Caco-2 (cell line): ENCODE data around the gene KLHL22. TPM values are rescaled to one million over a fixed set of nuclear protein-coding genes. Genes with fewer than 3 reads are reported as not detected.

Source experiments
- BruUV-seq: library from RNA; stranded (reverse); fragments of 400-500 nt; replicated peaks from 2 replicates; lab custom pipeline; 2021; lab: Mats Ljungman, UMichigan
- CTCF ChIA-PET: fragments of 300-600 bp; sonication (Branson Sonifier 250); formaldehyde crosslinking; loops from one replicate; lab custom pipeline; 2022; ENCODE audit warnings: antibody characterized with exemption; lab: Charles Lee
- POLR2A ChIA-PET: fragments of 300-600 bp; sonication (Branson Sonifier 250); formaldehyde crosslinking; loops from one replicate; lab custom pipeline; 2022; ENCODE audit warnings: antibody characterized with exemption; lab: Charles Lee
- DNase-seq, 2 experiments: peaks; one replicate each; pipeline versions ENCODE4 v3.0.0 to v3.0.0-alpha.2; 2020 to 2022
- H3K27me3 ChIP-seq: replicated peaks from 2 replicates; pipeline ENCODE4 v1.6.0; 2011; ENCODE audit warnings: low read length; ENCODE audit not compliant: control insufficient read depth, insufficient read depth
- H3K36me3 ChIP-seq: 2 replicates; pipeline ENCODE4 v1.5.1; 2011; ENCODE audit warnings: low read length; ENCODE audit not compliant: control insufficient read depth, insufficient read depth
- H3K4me1 ChIP-seq: fragments of 250-450 bp; sonication (Bioruptor Pico); 2 replicates; pipeline ENCODE4 v1.5.1; 2020; ENCODE audit warnings: mild to moderate bottlenecking
- H3K4me3 ChIP-seq: 2 replicates; pipeline ENCODE4 v1.5.1; 2011; ENCODE audit warnings: low read depth, mild to moderate bottlenecking, control low read depth, low read length
- H3K9me3 ChIP-seq: fragments of 250-450 bp; sonication (Bioruptor Pico); 2 replicates; pipeline ENCODE4 v1.5.1; 2020; ENCODE audit warnings: mild to moderate bottlenecking, moderate library complexity
- H3K27ac Mint-ChIP-seq: one replicate; pipeline ENCODE4 v1.8.0; 2022; ENCODE audit warnings: mixed read lengths; ENCODE audit not compliant: unreplicated experiment
- H3K27me3 Mint-ChIP-seq: one replicate; pipeline ENCODE4 v1.8.0; 2022; ENCODE audit warnings: mixed read lengths; ENCODE audit not compliant: insufficient read depth, unreplicated experiment
- H3K36me3 Mint-ChIP-seq: one replicate; pipeline ENCODE4 v1.8.0; 2022; ENCODE audit warnings: mild to moderate bottlenecking, mixed read lengths; ENCODE audit not compliant: insufficient read depth, unreplicated experiment
- H3K4me1 Mint-ChIP-seq: one replicate; pipeline ENCODE4 v1.8.0; 2022; ENCODE audit warnings: low read depth, mixed read lengths; ENCODE audit not compliant: unreplicated experiment
- H3K4me3 Mint-ChIP-seq: one replicate; pipeline ENCODE4 v1.8.0; 2022; ENCODE audit warnings: mild to moderate bottlenecking, moderate library complexity, mixed read lengths; ENCODE audit not compliant: unreplicated experiment
- H3K9me3 Mint-ChIP-seq: one replicate; pipeline ENCODE4 v1.8.0; 2022; ENCODE audit warnings: mixed read lengths; ENCODE audit not compliant: unreplicated experiment
- intact Hi-C: fragments of 100-400 bp; cut with micrococcal nuclease; formaldehyde crosslinking; loops from one replicate; pipeline ENCODE4 v1.10.0; 2022; ENCODE audit not compliant: unreplicated experiment
- total RNA-seq: library from RNA; stranded (reverse); gene quantifications from 2 replicates; pipeline ENCODE4 v1.2.3, GENCODE V29; 2022
- TF ChIP-seq, protein P1 (sequence below), 2 experiments: fragments of 200-600 bp in 1 of 2; IDR thresholded peaks; 1 replicate in 1 of 2; 2 replicates in 1 of 2; pipeline versions ENCODE4 v1.5.1 to v1.8.0; 2011 to 2022; ENCODE audit warnings: antibody characterized with exemption in 1 of 2, control low read depth in 1 of 2, inconsistent platforms in 1 of 2, low read depth in 1 of 2, low read length in 1 of 2, mild to moderate bottlenecking in 1 of 2, moderate library complexity in 1 of 2; ENCODE audit not compliant: insufficient read depth in 1 of 2, severe bottlenecking in 1 of 2, unreplicated experiment in 1 of 2

KLHL22 gene
- total RNA-seq, 1 experiment from 2014 or later: 24.4 TPM

DNA sequence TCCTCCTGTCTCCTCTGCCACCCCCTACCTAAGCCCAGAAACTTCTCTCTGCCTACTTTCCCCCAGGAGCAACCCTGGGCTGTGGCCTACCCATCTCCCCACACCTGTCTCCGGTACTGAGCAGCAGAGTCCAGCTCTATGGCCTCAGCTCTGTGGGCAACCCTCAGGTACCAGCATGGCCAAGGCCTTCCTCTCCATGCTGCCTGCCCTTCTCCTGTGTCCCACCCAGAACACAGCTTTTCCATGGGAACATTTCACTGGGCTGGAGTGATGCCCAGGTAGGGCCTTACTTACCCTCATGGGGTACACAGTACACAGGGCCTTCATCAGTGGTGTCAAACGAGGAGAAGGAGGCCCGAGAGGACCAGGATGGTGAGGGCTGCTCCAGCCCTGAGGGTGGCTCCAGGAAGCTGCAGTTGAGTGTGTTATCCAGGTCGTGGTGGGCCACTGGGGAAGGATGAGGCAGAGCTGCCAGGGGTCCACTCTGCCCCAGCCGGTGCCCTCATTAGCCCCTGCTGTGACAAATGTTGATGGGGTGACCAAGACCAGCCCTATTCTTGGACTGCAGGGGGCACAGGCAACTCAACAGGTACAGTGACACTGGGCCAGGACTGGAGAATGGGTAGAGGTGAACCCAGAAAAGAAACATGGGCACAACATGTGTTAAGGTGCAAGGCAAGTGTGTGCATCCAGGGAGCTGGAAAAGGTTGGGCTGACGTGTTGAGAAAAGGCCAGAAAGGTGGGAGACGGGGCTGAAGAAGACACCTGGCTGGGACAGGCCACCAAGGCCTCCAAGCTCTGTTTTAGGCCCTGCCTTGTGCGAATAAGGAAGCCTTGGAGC is 68.3 kb downstream of the KLHL22 start:
- H3K27ac Mint-ChIP-seq: no peak overlapping the region
- H3K4me3 Mint-ChIP-seq: no peak overlapping the region
- no peaks in the 10 kb centered on the region for H3K36me3 ChIP-seq
- intact Hi-C loops: no loop called here
- H3K9me3 ChIP-seq: no peaks in the 10 kb centered on the region
- CTCF ChIA-PET: interaction anchor here (0.9 kb wide), 1 partner anchor 9 kb away, joined by 17 read pairs; no protein-coding TSS in a partner anchor
- no peaks in the 10 kb centered on the region for H3K9me3 Mint-ChIP-seq
- no TSS peak for BruUV-seq
- H3K4me1 ChIP-seq: peaks cover 10% of the 10 kb centered on the region
- POLR2A ChIA-PET: interaction anchor here (0.6 kb wide), 1 partner anchor 9 kb away, joined by 8 read pairs; no protein-coding TSS in a partner anchor
- DNase-seq: no peak
- H3K36me3 Mint-ChIP-seq: no peaks in the 10 kb centered on the region
- peaks cover 7% of the 10 kb centered on the region for H3K27me3 Mint-ChIP-seq
- H3K4me3 ChIP-seq: no peak overlapping the region
- peaks cover 5% of the 10 kb centered on the region for H3K4me1 Mint-ChIP-seq
- peaks cover 3% of the 10 kb centered on the region for H3K27me3 ChIP-seq
- TF ChIP-seq, protein P1, sequence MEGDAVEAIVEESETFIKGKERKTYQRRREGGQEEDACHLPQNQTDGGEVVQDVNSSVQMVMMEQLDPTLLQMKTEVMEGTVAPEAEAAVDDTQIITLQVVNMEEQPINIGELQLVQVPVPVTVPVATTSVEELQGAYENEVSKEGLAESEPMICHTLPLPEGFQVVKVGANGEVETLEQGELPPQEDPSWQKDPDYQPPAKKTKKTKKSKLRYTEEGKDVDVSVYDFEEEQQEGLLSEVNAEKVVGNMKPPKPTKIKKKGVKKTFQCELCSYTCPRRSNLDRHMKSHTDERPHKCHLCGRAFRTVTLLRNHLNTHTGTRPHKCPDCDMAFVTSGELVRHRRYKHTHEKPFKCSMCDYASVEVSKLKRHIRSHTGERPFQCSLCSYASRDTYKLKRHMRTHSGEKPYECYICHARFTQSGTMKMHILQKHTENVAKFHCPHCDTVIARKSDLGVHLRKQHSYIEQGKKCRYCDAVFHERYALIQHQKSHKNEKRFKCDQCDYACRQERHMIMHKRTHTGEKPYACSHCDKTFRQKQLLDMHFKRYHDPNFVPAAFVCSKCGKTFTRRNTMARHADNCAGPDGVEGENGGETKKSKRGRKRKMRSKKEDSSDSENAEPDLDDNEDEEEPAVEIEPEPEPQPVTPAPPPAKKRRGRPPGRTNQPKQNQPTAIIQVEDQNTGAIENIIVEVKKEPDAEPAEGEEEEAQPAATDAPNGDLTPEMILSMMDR (IDR thresholded peaks at IDR 0.05; ENCODE audit: insufficient read depth in 1 of 2, low read depth in 1 of 2, low read length in 1 of 2, severe bottlenecking in 1 of 2, unreplicated experiment in 1 of 2): no peak

DNA sequence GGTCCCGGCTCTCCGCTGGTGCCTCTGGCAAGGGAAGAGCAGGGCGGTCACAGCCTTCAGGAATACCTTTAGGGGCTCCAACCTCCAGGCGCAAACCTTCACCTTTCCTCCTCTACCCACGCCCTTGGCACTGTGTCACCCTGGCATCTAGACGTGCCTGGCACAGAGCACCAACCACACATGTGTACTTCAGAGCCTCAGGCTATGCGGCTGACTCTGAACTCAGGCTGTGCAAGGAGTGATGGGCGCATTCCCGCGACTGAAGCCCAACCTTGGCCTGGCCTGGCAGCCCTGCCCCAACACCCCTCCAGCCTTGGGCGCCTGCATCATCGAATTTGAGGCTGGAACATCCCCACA is 69.4 kb downstream of the KLHL22 start:
- CTCF ChIA-PET: no interaction called here
- Mint-ChIP-seq H3K9me3 (no peaks in the 10 kb centered on the region), H3K36me3 (no peaks in the 10 kb centered on the region), H3K4me1 (peaks cover 5% of the 10 kb centered on the region), H3K27me3 (peaks cover 7% of the 10 kb centered on the region), H3K27ac (no peak overlapping the region), H3K4me3 (no peak overlapping the region)
- H3K9me3 ChIP-seq: no peaks in the 10 kb centered on the region
- POLR2A ChIA-PET: no interaction called here
- no peaks in the 10 kb centered on the region for H3K36me3 ChIP-seq
- H3K4me1 ChIP-seq: peaks cover 10% of the 10 kb centered on the region
- DNase-seq: no peak
- BruUV-seq: no TSS peak
- TF ChIP-seq, protein P1 (IDR thresholded peaks at IDR 0.05; ENCODE audit: insufficient read depth in 1 of 2, low read depth in 1 of 2, low read length in 1 of 2, severe bottlenecking in 1 of 2, unreplicated experiment in 1 of 2): no peak
- H3K27me3 ChIP-seq: peaks cover 3% of the 10 kb centered on the region
- intact Hi-C loops: no loop called here
- no peak overlapping the region for H3K4me3 ChIP-seq

DNA sequence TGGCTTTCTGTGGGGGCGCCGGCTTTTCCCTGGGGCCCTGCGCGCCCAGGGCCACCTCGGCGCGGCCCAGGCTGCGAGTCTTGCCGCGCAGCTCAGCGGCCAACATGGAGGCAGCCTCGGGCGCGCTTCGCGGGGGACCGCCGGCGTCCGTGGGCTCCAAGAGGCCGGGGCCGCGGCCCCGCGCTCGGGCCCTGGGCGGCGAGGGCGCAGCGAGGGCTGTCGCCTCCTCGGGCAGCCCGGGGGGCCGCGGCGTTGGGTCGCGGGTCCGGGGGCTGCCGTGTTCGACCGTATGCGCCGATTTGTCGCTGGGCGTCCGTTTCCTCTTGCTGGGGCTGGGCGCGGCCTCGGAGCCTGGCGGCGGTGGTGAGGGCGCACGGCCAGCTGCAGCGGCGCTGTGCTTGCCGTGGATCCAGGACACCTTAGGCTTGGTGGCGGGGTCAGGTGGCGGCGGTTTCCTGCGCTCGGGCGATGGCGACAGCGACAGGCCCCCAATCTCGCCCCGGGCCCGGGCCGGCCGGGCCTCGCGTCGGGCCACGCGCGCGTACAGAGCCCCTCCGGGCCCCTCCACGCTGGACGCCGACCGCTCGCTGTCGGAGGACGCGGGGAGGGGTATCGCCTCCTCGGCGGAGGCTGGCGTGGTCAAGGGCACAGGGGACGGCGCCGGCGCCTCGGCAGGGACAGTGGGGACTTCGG is 69.9 kb downstream of the KLHL22 start:
- DNase-seq: no peak
- POLR2A ChIA-PET: no interaction called here
- Histone ChIP-seq H3K4me1 (peaks cover 10% of the 10 kb centered on the region), H3K9me3 (no peaks in the 10 kb centered on the region), H3K36me3 (no peaks in the 10 kb centered on the region), H3K4me3 (no peak overlapping the region), H3K27me3 (peaks cover 3% of the 10 kb centered on the region)
- TF ChIP-seq, protein P1 (IDR thresholded peaks at IDR 0.05; ENCODE audit: insufficient read depth in 1 of 2, low read depth in 1 of 2, low read length in 1 of 2, severe bottlenecking in 1 of 2, unreplicated experiment in 1 of 2): no peak
- CTCF ChIA-PET: no interaction called here
- H3K4me3 Mint-ChIP-seq: no peak overlapping the region
- intact Hi-C loops: no loop called here
- H3K27ac Mint-ChIP-seq: no peak overlapping the region
- H3K36me3 Mint-ChIP-seq: no peaks in the 10 kb centered on the region
- no peaks in the 10 kb centered on the region for H3K9me3 Mint-ChIP-seq
- BruUV-seq: no TSS peak
- H3K27me3 Mint-ChIP-seq: peaks cover 7% of the 10 kb centered on the region
- peaks cover 5% of the 10 kb centered on the region for H3K4me1 Mint-ChIP-seq
